ENCODE results near the gene CNST.

DNA sequence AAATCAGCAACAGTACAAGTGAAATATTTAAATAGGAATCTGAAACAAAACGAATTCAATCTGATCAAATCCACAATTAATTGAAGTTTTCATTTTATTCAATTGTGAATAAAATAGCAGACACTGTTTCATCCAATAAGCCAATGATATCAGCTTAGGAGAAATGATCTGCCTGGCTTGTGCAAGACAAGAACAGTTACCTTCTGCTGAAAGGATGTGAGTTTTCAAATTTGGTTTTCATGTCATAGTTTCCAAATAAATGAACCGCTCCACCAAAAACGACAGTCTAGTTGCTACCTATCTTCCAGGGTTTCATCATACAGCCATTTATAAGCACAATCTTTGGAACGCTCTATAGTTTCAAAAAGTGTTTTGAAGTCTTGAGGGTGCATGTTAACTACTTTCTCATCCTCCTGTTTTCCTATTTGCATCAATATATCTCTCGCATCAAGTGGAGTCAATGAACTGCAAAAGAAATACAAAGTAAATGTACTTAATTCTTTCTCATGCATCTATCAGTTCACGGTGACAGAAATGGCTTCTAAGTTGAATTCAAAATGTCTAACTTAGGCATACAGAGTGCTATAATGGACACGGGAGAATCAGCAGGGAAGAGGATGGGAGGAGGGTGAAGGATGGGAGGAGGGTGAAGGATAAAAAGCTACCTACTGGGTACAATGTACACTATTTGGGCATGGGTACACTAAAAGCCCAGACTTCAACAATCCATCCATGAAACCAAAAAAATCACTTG is 25.3 kb upstream of the CNST start:
- TF ChIP-seq, protein P1, sequence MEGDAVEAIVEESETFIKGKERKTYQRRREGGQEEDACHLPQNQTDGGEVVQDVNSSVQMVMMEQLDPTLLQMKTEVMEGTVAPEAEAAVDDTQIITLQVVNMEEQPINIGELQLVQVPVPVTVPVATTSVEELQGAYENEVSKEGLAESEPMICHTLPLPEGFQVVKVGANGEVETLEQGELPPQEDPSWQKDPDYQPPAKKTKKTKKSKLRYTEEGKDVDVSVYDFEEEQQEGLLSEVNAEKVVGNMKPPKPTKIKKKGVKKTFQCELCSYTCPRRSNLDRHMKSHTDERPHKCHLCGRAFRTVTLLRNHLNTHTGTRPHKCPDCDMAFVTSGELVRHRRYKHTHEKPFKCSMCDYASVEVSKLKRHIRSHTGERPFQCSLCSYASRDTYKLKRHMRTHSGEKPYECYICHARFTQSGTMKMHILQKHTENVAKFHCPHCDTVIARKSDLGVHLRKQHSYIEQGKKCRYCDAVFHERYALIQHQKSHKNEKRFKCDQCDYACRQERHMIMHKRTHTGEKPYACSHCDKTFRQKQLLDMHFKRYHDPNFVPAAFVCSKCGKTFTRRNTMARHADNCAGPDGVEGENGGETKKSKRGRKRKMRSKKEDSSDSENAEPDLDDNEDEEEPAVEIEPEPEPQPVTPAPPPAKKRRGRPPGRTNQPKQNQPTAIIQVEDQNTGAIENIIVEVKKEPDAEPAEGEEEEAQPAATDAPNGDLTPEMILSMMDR (conservative IDR thresholded peaks at IDR 0.05; ENCODE audit: low read depth, low read length) = no peak
- TF ChIP-seq EZH2 (IDR thresholded peaks at IDR 0.05; ENCODE audit: borderline replicate concordance, low read depth, low read length, poor library complexity, severe bottlenecking) = no peak

Measured in A673 (cell line).